Nephron (organoid): ENCODE measurements around the gene NINJ1.

Experiments
- H3K27ac Mint-ChIP-seq, 3 experiments: 2 replicates each; pipeline ENCODE4 v1.8.0; 2020; ENCODE audit warnings: mixed read lengths in 3 of 3, mild to moderate bottlenecking in 2 of 3, moderate library complexity in 1 of 3
- H3K27me3 Mint-ChIP-seq: 2 replicates; pipeline ENCODE4 v1.8.0; 2021; ENCODE audit warnings: low read depth, mild to moderate bottlenecking, moderate library complexity, mixed read lengths
- H3K36me3 Mint-ChIP-seq: 2 replicates; pipeline ENCODE4 v1.8.0; 2020; ENCODE audit warnings: low read depth, mixed read lengths
- H3K4me1 Mint-ChIP-seq: 2 replicates; pipeline ENCODE4 v1.8.0; 2020; ENCODE audit warnings: mixed read lengths
- H3K4me3 Mint-ChIP-seq, 3 experiments: 2 replicates each; pipeline ENCODE4 v1.8.0; 2020; ENCODE audit warnings: mild to moderate bottlenecking in 3 of 3, mixed read lengths in 3 of 3, moderate library complexity in 2 of 3
- H3K9me3 Mint-ChIP-seq: 2 replicates; pipeline ENCODE4 v1.8.0; 2020; ENCODE audit warnings: mixed read lengths
- TF ChIP-seq, protein P1 (sequence below), 3 experiments: fragments of 200-600 bp; sonication (generic); IDR thresholded peaks; one replicate each; pipeline ENCODE4 v1.5.0; 2021; ENCODE audit warnings: antibody characterized with exemption in 3 of 3; ENCODE audit not compliant: unreplicated experiment in 3 of 3

Gene NINJ1

GRCh38 chr9:93094658-93095204, 39.3 kb downstream of the NINJ1 start:
- H3K9me3 Mint-ChIP-seq = no peaks in the 10 kb centered on the region
- H3K4me3 Mint-ChIP-seq = peak overlapping the region; percentile 82 to 86 (median 85)
- peak overlapping the region; percentile 80 to 97 (median 88) for H3K27ac Mint-ChIP-seq
- no peaks in the 10 kb centered on the region for H3K27me3 Mint-ChIP-seq
- TF ChIP-seq, protein P1, sequence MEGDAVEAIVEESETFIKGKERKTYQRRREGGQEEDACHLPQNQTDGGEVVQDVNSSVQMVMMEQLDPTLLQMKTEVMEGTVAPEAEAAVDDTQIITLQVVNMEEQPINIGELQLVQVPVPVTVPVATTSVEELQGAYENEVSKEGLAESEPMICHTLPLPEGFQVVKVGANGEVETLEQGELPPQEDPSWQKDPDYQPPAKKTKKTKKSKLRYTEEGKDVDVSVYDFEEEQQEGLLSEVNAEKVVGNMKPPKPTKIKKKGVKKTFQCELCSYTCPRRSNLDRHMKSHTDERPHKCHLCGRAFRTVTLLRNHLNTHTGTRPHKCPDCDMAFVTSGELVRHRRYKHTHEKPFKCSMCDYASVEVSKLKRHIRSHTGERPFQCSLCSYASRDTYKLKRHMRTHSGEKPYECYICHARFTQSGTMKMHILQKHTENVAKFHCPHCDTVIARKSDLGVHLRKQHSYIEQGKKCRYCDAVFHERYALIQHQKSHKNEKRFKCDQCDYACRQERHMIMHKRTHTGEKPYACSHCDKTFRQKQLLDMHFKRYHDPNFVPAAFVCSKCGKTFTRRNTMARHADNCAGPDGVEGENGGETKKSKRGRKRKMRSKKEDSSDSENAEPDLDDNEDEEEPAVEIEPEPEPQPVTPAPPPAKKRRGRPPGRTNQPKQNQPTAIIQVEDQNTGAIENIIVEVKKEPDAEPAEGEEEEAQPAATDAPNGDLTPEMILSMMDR (IDR thresholded peaks at IDR 0.05; ENCODE audit: unreplicated experiment in 3 of 3) = no peak
- peaks cover 51% of the 10 kb centered on the region for H3K4me1 Mint-ChIP-seq
- no peaks in the 10 kb centered on the region for H3K36me3 Mint-ChIP-seq

- no peaks in the 10 kb centered on the region for H3K9me3 Mint-ChIP-seq
- peak overlapping the region; percentile 82 to 86 (median 85) for H3K4me3 Mint-ChIP-seq
- peaks cover 51% of the 10 kb centered on the region for H3K4me1 Mint-ChIP-seq
- peak overlapping the region; percentile 80 to 97 (median 88) for H3K27ac Mint-ChIP-seq
- no peaks in the 10 kb centered on the region for H3K27me3 Mint-ChIP-seq
- H3K36me3 Mint-ChIP-seq = no peaks in the 10 kb centered on the region
- TF ChIP-seq, protein P1 (IDR thresholded peaks at IDR 0.05; ENCODE audit: unreplicated experiment in 3 of 3) = no peak
Measured at GRCh38 chr9:93093877-93094657, 40.0 kb downstream of the NINJ1 start.

GRCh38 chr9:93093127-93093876, 40.7 kb downstream of the NINJ1 start:
- TF ChIP-seq, protein P1 (IDR thresholded peaks at IDR 0.05; ENCODE audit: unreplicated experiment in 3 of 3) = no peak
- H3K27ac Mint-ChIP-seq = peak overlapping the region; percentile 80 to 93 (median 88)
- H3K27me3 Mint-ChIP-seq = no peaks in the 10 kb centered on the region
- no peaks in the 10 kb centered on the region for H3K36me3 Mint-ChIP-seq
- H3K4me3 Mint-ChIP-seq = peak overlapping the region; percentile 10 to 36 (median 28)
- H3K4me1 Mint-ChIP-seq = peaks cover 50% of the 10 kb centered on the region
- H3K9me3 Mint-ChIP-seq = no peaks in the 10 kb centered on the region

- Mint-ChIP-seq H3K4me1 (peaks cover 41% of the 10 kb centered on the region), H3K4me3 (peak overlapping the region in 1 of 3 experiments; percentile 32), H3K27ac (peak overlapping the region; percentile 80 to 93 (median 88)), H3K27me3 (no peaks in the 10 kb centered on the region), H3K36me3 (no peaks in the 10 kb centered on the region), H3K9me3 (no peaks in the 10 kb centered on the region)
- TF ChIP-seq, protein P1 (IDR thresholded peaks at IDR 0.05; ENCODE audit: unreplicated experiment in 3 of 3) = no peak
Measured at GRCh38 chr9:93092251-93092991, 41.6 kb downstream of the NINJ1 start.

DNA sequence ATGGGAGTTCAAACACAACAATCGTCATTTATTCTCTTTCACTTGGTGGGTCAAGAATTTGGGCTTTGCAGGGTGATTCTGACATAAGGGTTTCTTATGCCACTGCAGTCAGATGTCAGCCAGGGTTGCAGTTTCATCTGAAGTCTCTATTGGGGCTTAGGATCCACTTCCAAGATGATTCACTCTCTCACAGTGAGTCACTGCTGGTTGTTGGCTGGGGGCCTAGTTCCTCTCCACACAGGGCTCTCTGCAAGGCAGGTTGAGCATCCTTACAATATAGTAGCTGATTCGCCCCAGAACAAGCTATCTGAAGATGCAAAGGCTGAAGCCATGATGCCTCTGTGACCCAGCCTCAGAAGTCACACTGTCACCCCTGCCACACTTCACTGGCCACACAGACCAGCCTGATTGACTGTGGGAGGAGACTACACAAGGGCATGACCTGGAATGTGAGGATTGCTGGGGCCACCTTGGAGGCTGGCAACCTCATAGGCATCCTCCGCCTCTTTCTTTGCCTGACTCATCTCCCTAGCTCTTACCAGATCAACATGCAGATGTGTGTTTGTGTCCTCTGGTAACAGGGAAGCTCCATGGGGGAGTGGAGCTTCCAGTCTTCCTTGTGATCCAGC, 42.5 kb downstream of the NINJ1 start:
- Mint-ChIP-seq H3K4me3 (no peak overlapping the region), H3K36me3 (no peaks in the 10 kb centered on the region), H3K27ac (peak overlapping the region; percentile 80 to 93 (median 88)), H3K27me3 (no peaks in the 10 kb centered on the region), H3K4me1 (peaks cover 35% of the 10 kb centered on the region), H3K9me3 (no peaks in the 10 kb centered on the region)
- TF ChIP-seq, protein P1 (IDR thresholded peaks at IDR 0.05; ENCODE audit: unreplicated experiment in 3 of 3) = no peak
